ENCODE data around the gene IGLL5. TPM values are rescaled to one million over a fixed set of nuclear protein-coding genes. Genes with fewer than 3 reads are reported as not detected.
A peak's percentile ranks its signal among the peaks of the same experiment; 100 is the strongest.

The IGLL5 gene
- polyA plus RNA-seq, 4 donors = 0.28 to 0.29 TPM; not detected in 2

- DNase-seq (ENCODE audit: low read depth in 4 of 4, low spot score in 2 of 4) = no peak
Measured at GRCh38 chr22:22882033-22882717, 5.4 kb upstream of the IGLL5 start.

GRCh38 chr22:22883090-22883727 lies 4.4 kb upstream of the IGLL5 start:
- no peak for DNase-seq (ENCODE audit: low read depth in 4 of 4, low spot score in 2 of 4)

GRCh38 chr22:22884010-22884887 lies 3.4 kb upstream of the IGLL5 start:
- DNase-seq (ENCODE audit: low read depth in 4 of 4, low spot score in 2 of 4) = peak in 3 of 4 donors; percentile 37 to 56 (median 38)

- no peak for DNase-seq (ENCODE audit: low read depth in 4 of 4, low spot score in 2 of 4)
Measured at GRCh38 chr22:22884888-22885840, 2.5 kb upstream of the IGLL5 start.

- DNase-seq (ENCODE audit: low read depth in 4 of 4, low spot score in 2 of 4) = no peak
Measured at GRCh38 chr22:22886546-22886945, 1.1 kb upstream of the IGLL5 start.

- DNase-seq (ENCODE audit: low read depth in 4 of 4, low spot score in 2 of 4) = no peak
Measured at GRCh38 chr22:22888571-22889353, 1.1 kb downstream of the IGLL5 start.

GRCh38 chr22:22890085-22890484 lies 2.5 kb downstream of the IGLL5 start:
- DNase-seq (ENCODE audit: low read depth in 4 of 4, low spot score in 2 of 4) = no peak

- DNase-seq (ENCODE audit: low read depth in 4 of 4, low spot score in 2 of 4) = no peak
Measured at GRCh38 chr22:22891139-22891621, 3.6 kb downstream of the IGLL5 start.

- no peak for DNase-seq (ENCODE audit: low read depth in 4 of 4, low spot score in 2 of 4)
Measured at GRCh38 chr22:22892096-22893052, 4.8 kb downstream of the IGLL5 start.

GRCh38 chr22:22893077-22893805 lies 5.6 kb downstream of the IGLL5 start:
- DNase-seq (ENCODE audit: low read depth in 4 of 4, low spot score in 2 of 4) = no peak

- no peak for DNase-seq (ENCODE audit: low read depth in 4 of 4, low spot score in 2 of 4)
Measured at GRCh38 chr22:22893891-22894739, 6.5 kb downstream of the IGLL5 start.

- DNase-seq (ENCODE audit: low read depth in 4 of 4, low spot score in 2 of 4) = no peak
Measured at GRCh38 chr22:22894740-22895731, 7.4 kb downstream of the IGLL5 start.

GRCh38 chr22:22895776-22896445 lies 8.3 kb downstream of the IGLL5 start:
- DNase-seq (ENCODE audit: low read depth in 4 of 4, low spot score in 2 of 4) = no peak

- DNase-seq (ENCODE audit: low read depth in 4 of 4, low spot score in 2 of 4) = no peak
Measured at GRCh38 chr22:22896601-22897000, 9.0 kb downstream of the IGLL5 start.

GRCh38 chr22:22897091-22897490 lies 9.5 kb downstream of the IGLL5 start:
- DNase-seq (ENCODE audit: low read depth in 4 of 4, low spot score in 2 of 4) = no peak
